ENCODE data around the gene PDE9A.

The PDE9A gene

GRCh38 chr21:42765656-42766055 is 112.2 kb downstream of the PDE9A start:
- no peaks in the 10 kb centered on the region for H3K27me3 ChIP-seq (ENCODE audit: control insufficient read depth in 1 of 2, insufficient read depth in 2 of 2, low read length in 2 of 2)

GRCh38 chr21:42766739-42767560 is 113.5 kb downstream of the PDE9A start:
- peaks cover 0 to 12% of the 10 kb centered on the region in 2 donors for H3K36me3 ChIP-seq (ENCODE audit: control insufficient read depth in 1 of 2, insufficient read depth in 2 of 2, low read length in 2 of 2)

More at GRCh38 chr21:42765656-42766055, 112.2 kb downstream of the PDE9A start:
- no peak overlapping the region for H3K27ac ChIP-seq (ENCODE audit: low read depth, low read length)
- H3K4me3 ChIP-seq (ENCODE audit: low read depth in 1 of 2, low read length in 2 of 2) = no peak overlapping the region
- H3K4me1 ChIP-seq (ENCODE audit: control insufficient read depth in 1 of 2, insufficient read depth in 2 of 2, low read length in 2 of 2) = peaks cover 11 to 26% of the 10 kb centered on the region in 2 donors
- no peaks in the 10 kb centered on the region for H3K9me3 ChIP-seq (ENCODE audit: control insufficient read depth in 1 of 2, low read length in 2 of 2)
- peaks cover 0 to 12% of the 10 kb centered on the region in 2 donors for H3K36me3 ChIP-seq (ENCODE audit: control insufficient read depth in 1 of 2, insufficient read depth in 2 of 2, low read length in 2 of 2)
- no peak overlapping the region for H3K9ac ChIP-seq (ENCODE audit: low read depth in 1 of 2, low read length in 2 of 2)

GRCh38 chr21:42767561-42767835 is 114.1 kb downstream of the PDE9A start:
- Histone ChIP-seq H3K4me1 (ENCODE audit: control insufficient read depth in 1 of 2, insufficient read depth in 2 of 2, low read length in 2 of 2) (peaks cover 0 to 14% of the 10 kb centered on the region in 2 donors), H3K27me3 (ENCODE audit: control insufficient read depth in 1 of 2, insufficient read depth in 2 of 2, low read length in 2 of 2) (no peaks in the 10 kb centered on the region), H3K4me3 (ENCODE audit: low read depth in 1 of 2, low read length in 2 of 2) (no peak overlapping the region), H3K9me3 (ENCODE audit: control insufficient read depth in 1 of 2, low read length in 2 of 2) (no peaks in the 10 kb centered on the region), H3K36me3 (ENCODE audit: control insufficient read depth in 1 of 2, insufficient read depth in 2 of 2, low read length in 2 of 2) (peaks cover 0 to 12% of the 10 kb centered on the region in 2 donors), H3K9ac (ENCODE audit: low read depth in 1 of 2, low read length in 2 of 2) (no peak overlapping the region), H3K27ac (ENCODE audit: low read depth, low read length) (no peak overlapping the region)

More at GRCh38 chr21:42766739-42767560, 113.5 kb downstream of the PDE9A start:
- Histone ChIP-seq H3K9me3 (ENCODE audit: control insufficient read depth in 1 of 2, low read length in 2 of 2) (no peaks in the 10 kb centered on the region), H3K9ac (ENCODE audit: low read depth in 1 of 2, low read length in 2 of 2) (no peak overlapping the region), H3K27ac (ENCODE audit: low read depth, low read length) (no peak overlapping the region), H3K27me3 (ENCODE audit: control insufficient read depth in 1 of 2, insufficient read depth in 2 of 2, low read length in 2 of 2) (no peaks in the 10 kb centered on the region), H3K4me3 (ENCODE audit: low read depth in 1 of 2, low read length in 2 of 2) (no peak overlapping the region), H3K4me1 (ENCODE audit: control insufficient read depth in 1 of 2, insufficient read depth in 2 of 2, low read length in 2 of 2) (peaks cover 0 to 14% of the 10 kb centered on the region in 2 donors)

GRCh38 chr21:42768324-42769121 is 115.1 kb downstream of the PDE9A start:
- Histone ChIP-seq H3K27ac (ENCODE audit: low read depth, low read length) (no peak overlapping the region), H3K27me3 (ENCODE audit: control insufficient read depth in 1 of 2, insufficient read depth in 2 of 2, low read length in 2 of 2) (no peaks in the 10 kb centered on the region), H3K36me3 (ENCODE audit: control insufficient read depth in 1 of 2, insufficient read depth in 2 of 2, low read length in 2 of 2) (peaks cover 0 to 12% of the 10 kb centered on the region in 2 donors), H3K4me1 (ENCODE audit: control insufficient read depth in 1 of 2, insufficient read depth in 2 of 2, low read length in 2 of 2) (peaks cover 0 to 10% of the 10 kb centered on the region in 2 donors), H3K4me3 (ENCODE audit: low read depth in 1 of 2, low read length in 2 of 2) (no peak overlapping the region), H3K9me3 (ENCODE audit: control insufficient read depth in 1 of 2, low read length in 2 of 2) (no peaks in the 10 kb centered on the region), H3K9ac (ENCODE audit: low read depth in 1 of 2, low read length in 2 of 2) (no peak overlapping the region)

GRCh38 chr21:42769183-42769819 is 115.9 kb downstream of the PDE9A start:
- H3K4me1 ChIP-seq (ENCODE audit: control insufficient read depth in 1 of 2, insufficient read depth in 2 of 2, low read length in 2 of 2) = peaks cover 0 to 2% of the 10 kb centered on the region in 2 donors
- H3K9ac ChIP-seq (ENCODE audit: low read depth in 1 of 2, low read length in 2 of 2) = no peak overlapping the region
- no peaks in the 10 kb centered on the region for H3K9me3 ChIP-seq (ENCODE audit: control insufficient read depth in 1 of 2, low read length in 2 of 2)
- no peak overlapping the region for H3K4me3 ChIP-seq (ENCODE audit: low read depth in 1 of 2, low read length in 2 of 2)
- no peaks in the 10 kb centered on the region for H3K27me3 ChIP-seq (ENCODE audit: control insufficient read depth in 1 of 2, insufficient read depth in 2 of 2, low read length in 2 of 2)
- H3K27ac ChIP-seq (ENCODE audit: low read depth, low read length) = no peak overlapping the region
- H3K36me3 ChIP-seq (ENCODE audit: control insufficient read depth in 1 of 2, insufficient read depth in 2 of 2, low read length in 2 of 2) = peaks cover 0 to 12% of the 10 kb centered on the region in 2 donors

GRCh38 chr21:42769820-42770716 is 116.6 kb downstream of the PDE9A start:
- peaks cover 0 to 12% of the 10 kb centered on the region in 2 donors for H3K36me3 ChIP-seq (ENCODE audit: control insufficient read depth in 1 of 2, insufficient read depth in 2 of 2, low read length in 2 of 2)
- H3K4me3 ChIP-seq (ENCODE audit: low read depth in 1 of 2, low read length in 2 of 2) = no peak overlapping the region
- H3K9ac ChIP-seq (ENCODE audit: low read depth in 1 of 2, low read length in 2 of 2) = no peak overlapping the region
- H3K9me3 ChIP-seq (ENCODE audit: control insufficient read depth in 1 of 2, low read length in 2 of 2) = no peaks in the 10 kb centered on the region
- H3K4me1 ChIP-seq (ENCODE audit: control insufficient read depth in 1 of 2, insufficient read depth in 2 of 2, low read length in 2 of 2) = no peaks in the 10 kb centered on the region
- no peak overlapping the region for H3K27ac ChIP-seq (ENCODE audit: low read depth, low read length)
- no peaks in the 10 kb centered on the region for H3K27me3 ChIP-seq (ENCODE audit: control insufficient read depth in 1 of 2, insufficient read depth in 2 of 2, low read length in 2 of 2)

- Histone ChIP-seq H3K4me1 (ENCODE audit: control insufficient read depth in 1 of 2, insufficient read depth in 2 of 2, low read length in 2 of 2) (no peaks in the 10 kb centered on the region), H3K9me3 (ENCODE audit: control insufficient read depth in 1 of 2, low read length in 2 of 2) (no peaks in the 10 kb centered on the region), H3K36me3 (ENCODE audit: control insufficient read depth in 1 of 2, insufficient read depth in 2 of 2, low read length in 2 of 2) (peaks cover 0 to 12% of the 10 kb centered on the region in 2 donors)
These were observed 117.5 kb downstream of the PDE9A start for GRCh38 chr21:42770717-42771502.

GRCh38 chr21:42771503-42771805 is 118.0 kb downstream of the PDE9A start:
- H3K36me3 ChIP-seq (ENCODE audit: control insufficient read depth in 1 of 2, insufficient read depth in 2 of 2, low read length in 2 of 2) = peaks cover 0 to 12% of the 10 kb centered on the region in 2 donors
- no peaks in the 10 kb centered on the region for H3K4me1 ChIP-seq (ENCODE audit: control insufficient read depth in 1 of 2, insufficient read depth in 2 of 2, low read length in 2 of 2)
- H3K4me3 ChIP-seq (ENCODE audit: low read depth in 1 of 2, low read length in 2 of 2) = no peak overlapping the region
- no peak overlapping the region for H3K27ac ChIP-seq (ENCODE audit: low read depth, low read length)
- H3K9ac ChIP-seq (ENCODE audit: low read depth in 1 of 2, low read length in 2 of 2) = no peak overlapping the region
- no peaks in the 10 kb centered on the region for H3K27me3 ChIP-seq (ENCODE audit: control insufficient read depth in 1 of 2, insufficient read depth in 2 of 2, low read length in 2 of 2)
- H3K9me3 ChIP-seq (ENCODE audit: control insufficient read depth in 1 of 2, low read length in 2 of 2) = no peaks in the 10 kb centered on the region

More at GRCh38 chr21:42770717-42771502, 117.5 kb downstream of the PDE9A start:
- no peak overlapping the region for H3K4me3 ChIP-seq (ENCODE audit: low read depth in 1 of 2, low read length in 2 of 2)
- no peak overlapping the region for H3K27ac ChIP-seq (ENCODE audit: low read depth, low read length)
- H3K27me3 ChIP-seq (ENCODE audit: control insufficient read depth in 1 of 2, insufficient read depth in 2 of 2, low read length in 2 of 2) = no peaks in the 10 kb centered on the region
- no peak overlapping the region for H3K9ac ChIP-seq (ENCODE audit: low read depth in 1 of 2, low read length in 2 of 2)

- H3K27me3 ChIP-seq (ENCODE audit: control insufficient read depth in 1 of 2, insufficient read depth in 2 of 2, low read length in 2 of 2) = peaks cover 0 to 6% of the 10 kb centered on the region in 2 donors
- H3K4me3 ChIP-seq (ENCODE audit: low read depth in 1 of 2, low read length in 2 of 2) = no peak overlapping the region
- H3K27ac ChIP-seq (ENCODE audit: low read depth, low read length) = no peak overlapping the region
- H3K4me1 ChIP-seq (ENCODE audit: control insufficient read depth in 1 of 2, insufficient read depth in 2 of 2, low read length in 2 of 2) = no peaks in the 10 kb centered on the region
- H3K9me3 ChIP-seq (ENCODE audit: control insufficient read depth in 1 of 2, low read length in 2 of 2) = no peaks in the 10 kb centered on the region
- H3K9ac ChIP-seq (ENCODE audit: low read depth in 1 of 2, low read length in 2 of 2) = no peak overlapping the region
- H3K36me3 ChIP-seq (ENCODE audit: control insufficient read depth in 1 of 2, insufficient read depth in 2 of 2, low read length in 2 of 2) = no peaks in the 10 kb centered on the region
These were observed 121.7 kb downstream of the PDE9A start for GRCh38 chr21:42775123-42775522.
